HEK293 (cell line): ENCODE results near the gene SMIM44.

Experiments
- BCL11A ChIP-seq: fragments of 450-650 bp; formaldehyde crosslinking; IDR thresholded peaks from 2 replicates; pipeline ENCODE4 v1.5.1; 2016; ENCODE audit warnings: low read depth, missing biosample characterization, missing genetic modification characterization
- BCL6B ChIP-seq: fragments of 450-650 bp; formaldehyde crosslinking; IDR thresholded peaks from 2 replicates; pipeline ENCODE4 v1.5.1; 2017; ENCODE audit warnings: missing biosample characterization, missing genetic modification characterization
- EGR2 ChIP-seq: fragments of 450-650 bp; formaldehyde crosslinking; IDR thresholded peaks from 2 replicates; pipeline ENCODE4 v1.5.1; 2016; ENCODE audit warnings: low read depth, missing biosample characterization, missing genetic modification characterization
- GLIS1 ChIP-seq: fragments of 450-650 bp; formaldehyde crosslinking; IDR thresholded peaks from 2 replicates; pipeline ENCODE4 v1.5.1; 2016; ENCODE audit warnings: missing biosample characterization, missing genetic modification characterization
- PRDM2 ChIP-seq: fragments of 450-650 bp; formaldehyde crosslinking; IDR thresholded peaks from 2 replicates; pipeline ENCODE4 v1.5.1; 2016; ENCODE audit warnings: missing biosample characterization, missing genetic modification characterization, borderline replicate concordance
- REPIN1 ChIP-seq: fragments of 450-650 bp; formaldehyde crosslinking; IDR thresholded peaks from 2 replicates; pipeline ENCODE4 v1.5.1; 2017; ENCODE audit warnings: missing biosample characterization, missing genetic modification characterization, low read depth
- SCRT2 ChIP-seq: fragments of 450-650 bp; formaldehyde crosslinking; IDR thresholded peaks from 2 replicates; pipeline ENCODE4 v1.5.1; 2016; ENCODE audit warnings: missing biosample characterization, missing genetic modification characterization
- SP3 ChIP-seq: fragments of 450-650 bp; formaldehyde crosslinking; IDR thresholded peaks from 2 replicates; pipeline ENCODE4 v1.5.1; 2016; ENCODE audit warnings: missing biosample characterization, missing genetic modification characterization
- YY2 ChIP-seq: fragments of 450-650 bp; formaldehyde crosslinking; IDR thresholded peaks from 2 replicates; pipeline ENCODE4 v1.5.1; 2016; ENCODE audit warnings: missing biosample characterization, missing genetic modification characterization
- ZBTB49 ChIP-seq: fragments of 450-650 bp; formaldehyde crosslinking; IDR thresholded peaks from 2 replicates; pipeline ENCODE4 v1.5.1; 2016; ENCODE audit warnings: missing biosample characterization, missing genetic modification characterization, low read depth
- ZBTB7A ChIP-seq: fragments of 450-650 bp; formaldehyde crosslinking; IDR thresholded peaks from 2 replicates; pipeline ENCODE4 v1.5.1; 2016; ENCODE audit warnings: low read depth, missing biosample characterization, missing genetic modification characterization
- ZBTB8A ChIP-seq: fragments of 450-650 bp; formaldehyde crosslinking; IDR thresholded peaks from 2 replicates; pipeline ENCODE4 v1.5.1; 2016; ENCODE audit warnings: missing biosample characterization, missing genetic modification characterization
- ZFP69B ChIP-seq: fragments of 450-650 bp; formaldehyde crosslinking; IDR thresholded peaks from 2 replicates; pipeline ENCODE4 v1.5.1; 2016; ENCODE audit warnings: missing biosample characterization, missing genetic modification characterization
- ZIC2 ChIP-seq: fragments of 450-650 bp; formaldehyde crosslinking; IDR thresholded peaks from 2 replicates; pipeline ENCODE4 v1.5.1; 2016; ENCODE audit warnings: missing biosample characterization, missing genetic modification characterization
- ZNF23 ChIP-seq: fragments of 450-650 bp; formaldehyde crosslinking; IDR thresholded peaks from 2 replicates; pipeline ENCODE4 v1.5.1; 2016; ENCODE audit warnings: missing biosample characterization, missing genetic modification characterization, borderline replicate concordance
- ZNF324 ChIP-seq: fragments of 450-650 bp; formaldehyde crosslinking; IDR thresholded peaks from 2 replicates; pipeline ENCODE4 v1.5.1; 2016; ENCODE audit warnings: missing biosample characterization, missing genetic modification characterization
- ZNF341 ChIP-seq: fragments of 450-650 bp; formaldehyde crosslinking; IDR thresholded peaks from 2 replicates; pipeline ENCODE4; 2016; ENCODE audit warnings: low read depth, missing biosample characterization, missing genetic modification characterization
- ZNF350 ChIP-seq: fragments of 450-650 bp; formaldehyde crosslinking; IDR thresholded peaks from 2 replicates; pipeline ENCODE4 v1.5.0; 2017; ENCODE audit warnings: missing biosample characterization, mild to moderate bottlenecking, missing genetic modification characterization
- ZNF544 ChIP-seq: fragments of 450-650 bp; formaldehyde crosslinking; IDR thresholded peaks from 2 replicates; pipeline ENCODE4 v1.5.0; 2017; ENCODE audit warnings: missing biosample characterization, missing genetic modification characterization
- ZNF596 ChIP-seq: fragments of 450-650 bp; IDR thresholded peaks from 2 replicates; pipeline ENCODE4 v1.5.0; 2018; ENCODE audit warnings: missing biosample characterization, mild to moderate bottlenecking, missing genetic modification characterization, moderate library complexity
- ZNF626 ChIP-seq: fragments of 450-650 bp; sonication (Bioruptor Pico); formaldehyde crosslinking; IDR thresholded peaks from 2 replicates; pipeline ENCODE4 v1.5.1; 2018; ENCODE audit warnings: missing biosample characterization, missing genetic modification characterization, inconsistent platforms
- ZNF654 ChIP-seq: fragments of 450-650 bp; formaldehyde crosslinking; IDR thresholded peaks from 2 replicates; pipeline ENCODE4 v1.5.1; 2016; ENCODE audit warnings: low read depth, missing biosample characterization, missing genetic modification characterization
- ZNF792 ChIP-seq: fragments of 450-650 bp; formaldehyde crosslinking; IDR thresholded peaks from 2 replicates; pipeline ENCODE4 v1.5.1; 2016; ENCODE audit warnings: missing biosample characterization, missing genetic modification characterization
- ZXDB ChIP-seq: fragments of 450-650 bp; formaldehyde crosslinking; IDR thresholded peaks from 2 replicates; pipeline ENCODE4 v1.5.1; 2016; ENCODE audit warnings: missing biosample characterization, missing genetic modification characterization
- TF ChIP-seq, protein P1 (sequence below): fragments of 450-650 bp; formaldehyde crosslinking; IDR thresholded peaks from 2 replicates; pipeline ENCODE4 v1.5.1; 2017; ENCODE audit warnings: missing biosample characterization, missing genetic modification characterization
- TF ChIP-seq, protein P2 (sequence below): fragments of 450-650 bp; formaldehyde crosslinking; IDR thresholded peaks from 2 replicates; pipeline ENCODE4 v1.5.1; 2016; ENCODE audit warnings: missing biosample characterization, missing genetic modification characterization
- TF ChIP-seq, protein P3 (sequence below): fragments of 450-650 bp; formaldehyde crosslinking; IDR thresholded peaks from 2 replicates; pipeline ENCODE4 v1.5.1; 2016; ENCODE audit warnings: missing biosample characterization, missing genetic modification characterization

SMIM44 gene

DNA sequence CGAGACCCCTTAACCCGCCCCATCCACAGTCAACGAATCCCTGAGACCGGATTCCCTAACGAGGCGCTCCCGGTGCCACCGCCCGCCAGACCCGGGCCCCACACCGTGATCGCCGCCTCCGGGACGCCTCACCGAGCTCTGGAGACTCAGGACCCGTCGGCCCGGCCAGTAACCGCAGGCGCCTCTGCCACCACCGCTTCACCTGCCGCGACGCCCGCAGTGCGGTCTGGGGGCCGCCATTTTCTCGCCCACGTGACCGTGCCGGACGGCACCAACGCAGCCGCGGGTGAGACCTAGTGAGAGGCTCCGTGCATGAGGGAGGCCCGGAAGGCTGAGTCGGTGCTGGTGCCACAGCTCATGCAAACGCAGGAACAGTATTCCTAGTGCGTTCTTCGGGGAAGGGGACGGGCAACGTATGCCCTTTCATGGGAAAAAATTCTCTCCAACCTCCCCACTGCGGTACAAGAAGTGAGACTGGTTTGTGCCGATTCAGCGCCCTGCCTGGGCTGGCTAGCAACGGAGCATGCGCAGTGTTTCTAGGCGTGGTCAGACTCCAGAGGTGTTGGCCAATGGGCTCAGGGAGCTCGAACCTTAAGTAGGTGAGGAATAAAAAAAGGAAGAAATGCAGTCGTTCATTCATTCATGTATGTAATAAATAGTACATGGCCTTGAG lies 17.3 kb upstream of the SMIM44 start, which contains the start of gene DOHH (continued):
- TF ChIP-seq ZNF626 (tag by site-specific recombination) (no peak), BCL11A (tag by site-specific recombination) (no peak), ZNF654 (tag by site-specific recombination) (no peak), ZNF23 (tag by site-specific recombination) (no peak), PRDM2 (tag by site-specific recombination) (no peak), EGR2 (tag by site-specific recombination) (peak; percentile 82), ZBTB7A (peak; percentile 61; the same call in 1 of the 2 replicates), REPIN1 (tag by site-specific recombination) (no peak), ZNF544 (tag by site-specific recombination) (no peak), SP3 (tag by site-specific recombination) (peak; percentile 76), ZNF792 (tag by site-specific recombination) (no peak), ZBTB49 (tag by site-specific recombination) (no peak), ZBTB8A (peak; percentile 67), ZIC2 (tag by site-specific recombination) (peak; percentile 84), ZNF341 (tag by site-specific recombination) (no peak), ZXDB (peak; percentile 94), GLIS1 (no peak; the same call in 1 of the 2 replicates), ZNF324 (tag by site-specific recombination) (peak; percentile 95), ZFP69B (tag by site-specific recombination) (no peak; the same call in 1 of the 2 replicates), BCL6B (tag by site-specific recombination) (no peak), YY2 (tag by site-specific recombination) (peak; percentile 100), SCRT2 (no peak), ZNF350 (no peak), ZNF596 (tag by site-specific recombination) (no peak)
- TF ChIP-seq, protein P1, sequence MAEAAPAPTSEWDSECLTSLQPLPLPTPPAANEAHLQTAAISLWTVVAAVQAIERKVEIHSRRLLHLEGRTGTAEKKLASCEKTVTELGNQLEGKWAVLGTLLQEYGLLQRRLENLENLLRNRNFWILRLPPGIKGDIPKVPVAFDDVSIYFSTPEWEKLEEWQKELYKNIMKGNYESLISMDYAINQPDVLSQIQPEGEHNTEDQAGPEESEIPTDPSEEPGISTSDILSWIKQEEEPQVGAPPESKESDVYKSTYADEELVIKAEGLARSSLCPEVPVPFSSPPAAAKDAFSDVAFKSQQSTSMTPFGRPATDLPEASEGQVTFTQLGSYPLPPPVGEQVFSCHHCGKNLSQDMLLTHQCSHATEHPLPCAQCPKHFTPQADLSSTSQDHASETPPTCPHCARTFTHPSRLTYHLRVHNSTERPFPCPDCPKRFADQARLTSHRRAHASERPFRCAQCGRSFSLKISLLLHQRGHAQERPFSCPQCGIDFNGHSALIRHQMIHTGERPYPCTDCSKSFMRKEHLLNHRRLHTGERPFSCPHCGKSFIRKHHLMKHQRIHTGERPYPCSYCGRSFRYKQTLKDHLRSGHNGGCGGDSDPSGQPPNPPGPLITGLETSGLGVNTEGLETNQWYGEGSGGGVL (tag by site-specific recombination) = no peak
- TF ChIP-seq, protein P2, sequence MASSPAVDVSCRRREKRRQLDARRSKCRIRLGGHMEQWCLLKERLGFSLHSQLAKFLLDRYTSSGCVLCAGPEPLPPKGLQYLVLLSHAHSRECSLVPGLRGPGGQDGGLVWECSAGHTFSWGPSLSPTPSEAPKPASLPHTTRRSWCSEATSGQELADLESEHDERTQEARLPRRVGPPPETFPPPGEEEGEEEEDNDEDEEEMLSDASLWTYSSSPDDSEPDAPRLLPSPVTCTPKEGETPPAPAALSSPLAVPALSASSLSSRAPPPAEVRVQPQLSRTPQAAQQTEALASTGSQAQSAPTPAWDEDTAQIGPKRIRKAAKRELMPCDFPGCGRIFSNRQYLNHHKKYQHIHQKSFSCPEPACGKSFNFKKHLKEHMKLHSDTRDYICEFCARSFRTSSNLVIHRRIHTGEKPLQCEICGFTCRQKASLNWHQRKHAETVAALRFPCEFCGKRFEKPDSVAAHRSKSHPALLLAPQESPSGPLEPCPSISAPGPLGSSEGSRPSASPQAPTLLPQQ (tag by site-specific recombination) = peak; percentile 84
- TF ChIP-seq, protein P3, sequence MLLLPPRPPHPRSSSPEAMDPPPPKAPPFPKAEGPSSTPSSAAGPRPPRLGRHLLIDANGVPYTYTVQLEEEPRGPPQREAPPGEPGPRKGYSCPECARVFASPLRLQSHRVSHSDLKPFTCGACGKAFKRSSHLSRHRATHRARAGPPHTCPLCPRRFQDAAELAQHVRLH (tag by site-specific recombination) = peak; percentile 10; the same call in 1 of the 2 replicates
